Testis (tissue), 3 donors: ENCODE data around the gene PPP2R5D. TPM values are rescaled to one million over a fixed set of nuclear protein-coding genes. Genes with fewer than 3 reads are reported as not detected.
"Not testable (repeated sequence)": the region's sequence is repeated elsewhere in the genome, so short reads cannot be mapped to it uniquely, and the experiment has no call there.

Source experiments
- DNase-seq: peaks from one replicate; pipeline ENCODE4 v3.0.0-alpha.2; 2019
- H3K27ac ChIP-seq, 2 donors: fragments of 200-600 bp; sonication (generic); one replicate each; pipeline ENCODE4 v1.5.1; 2019
- H3K27me3 ChIP-seq: fragments of 200-600 bp; sonication (generic); one replicate; pipeline ENCODE4 v1.5.1; 2019
- H3K36me3 ChIP-seq: fragments of 200-600 bp; sonication (generic); one replicate; pipeline ENCODE4 v1.5.1; 2017; ENCODE audit warnings: low read depth; ENCODE audit errors: missing control alignments
- H3K4me1 ChIP-seq: fragments of 200-600 bp; sonication (generic); one replicate; pipeline ENCODE4 v1.5.1; 2019
- H3K4me3 ChIP-seq, 2 donors: fragments of 200-600 bp; sonication (generic); one replicate each; pipeline ENCODE4 v1.5.1; 2017 to 2019
- H3K9me3 ChIP-seq: fragments of 200-600 bp; sonication (generic); one replicate; pipeline ENCODE4 v1.5.1; 2017
- POLR2A ChIP-seq: fragments of 450-650 bp; IDR thresholded peaks from one replicate; pipeline ENCODE4 v1.6.1; 2017; ENCODE audit warnings: antibody characterized with exemption, mild to moderate bottlenecking, moderate library complexity
- WGBS, 2 donors: methylation state at CpG; one replicate each; pipeline ENCODE4 v1.1.5; 2018; 5-methylcytosine and 5-hydroxymethylcytosine counted together
- intact Hi-C: fragments of 100-400 bp; cut with DNase I; formaldehyde crosslinking; loops from one replicate; pipeline ENCODE4 v1.15.1; 2023; ENCODE audit warnings: low total_unique reads
- polyA plus RNA-seq: library from polyadenylated mRNA; stranded (reverse); fragments of 350-450 nt; fragmentation: Illumina TruSeq; extraction: RNeasy Lipid Tissue Mini Kit (QIAGEN cat#74804); gene quantifications from one replicate; pipeline ENCODE4 v1.2.3, GENCODE V29; 2014; ENCODE audit warnings: low read depth, low replicate concordance; ENCODE audit not compliant: insufficient read depth
- total RNA-seq, 2 donors: library from RNA; depleted of rRNA; stranded (reverse); fragments of >200 nt; gene quantifications; one replicate each; pipeline ENCODE4 v1.2.3, GENCODE V29; 2016
- TF ChIP-seq, protein P1 (sequence below), 3 experiments: fragments of 450-650 bp in 2 of 3; fragments of 200-600 bp in 1 of 3; sonication (generic) in 1 of 3; IDR thresholded peaks; one replicate each; pipeline ENCODE4 v1.5.1; 2016 to 2019; ENCODE audit warnings: antibody characterized with exemption in 3 of 3, mild to moderate bottlenecking in 2 of 3, moderate library complexity in 1 of 3

PPP2R5D gene
- total and polyA plus RNA-seq, 3 donors from 2014 or later: 73.4 to 82.5 (median 74.5) TPM

DNA sequence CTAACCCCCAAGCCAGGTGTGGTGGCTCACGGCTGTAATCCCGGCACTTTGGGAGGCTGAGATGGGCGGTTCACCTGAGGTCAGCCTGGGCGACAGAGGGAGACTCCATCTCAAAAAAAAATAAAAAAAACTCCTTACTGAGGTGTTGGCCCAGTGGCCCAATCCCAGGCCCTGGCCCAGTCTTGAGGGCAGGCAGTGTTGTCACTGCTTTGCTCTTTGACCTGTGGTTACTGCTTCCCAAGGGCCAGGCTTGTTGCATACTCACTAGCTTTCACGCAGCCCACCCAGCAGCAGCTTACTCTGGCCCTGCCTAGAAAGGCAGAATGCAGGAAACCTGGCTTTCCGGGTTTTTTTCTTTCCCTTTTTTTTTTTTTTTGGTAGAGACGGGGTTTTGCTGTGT is 41.9 kb upstream of the PPP2R5D start:
- Histone ChIP-seq H3K36me3 (no peaks in the 10 kb centered on the region), H3K27me3 (no peaks in the 10 kb centered on the region), H3K9me3 (no peaks in the 10 kb centered on the region), H3K4me3 (no peak overlapping the region), H3K27ac (no peak overlapping the region), H3K4me1 (peaks cover 5% of the 10 kb centered on the region)
- no peak for DNase-seq
- intact Hi-C loops: no loop called here
- TF ChIP-seq, protein P1, sequence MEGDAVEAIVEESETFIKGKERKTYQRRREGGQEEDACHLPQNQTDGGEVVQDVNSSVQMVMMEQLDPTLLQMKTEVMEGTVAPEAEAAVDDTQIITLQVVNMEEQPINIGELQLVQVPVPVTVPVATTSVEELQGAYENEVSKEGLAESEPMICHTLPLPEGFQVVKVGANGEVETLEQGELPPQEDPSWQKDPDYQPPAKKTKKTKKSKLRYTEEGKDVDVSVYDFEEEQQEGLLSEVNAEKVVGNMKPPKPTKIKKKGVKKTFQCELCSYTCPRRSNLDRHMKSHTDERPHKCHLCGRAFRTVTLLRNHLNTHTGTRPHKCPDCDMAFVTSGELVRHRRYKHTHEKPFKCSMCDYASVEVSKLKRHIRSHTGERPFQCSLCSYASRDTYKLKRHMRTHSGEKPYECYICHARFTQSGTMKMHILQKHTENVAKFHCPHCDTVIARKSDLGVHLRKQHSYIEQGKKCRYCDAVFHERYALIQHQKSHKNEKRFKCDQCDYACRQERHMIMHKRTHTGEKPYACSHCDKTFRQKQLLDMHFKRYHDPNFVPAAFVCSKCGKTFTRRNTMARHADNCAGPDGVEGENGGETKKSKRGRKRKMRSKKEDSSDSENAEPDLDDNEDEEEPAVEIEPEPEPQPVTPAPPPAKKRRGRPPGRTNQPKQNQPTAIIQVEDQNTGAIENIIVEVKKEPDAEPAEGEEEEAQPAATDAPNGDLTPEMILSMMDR (IDR thresholded peaks at IDR 0.05): no peak
- TF ChIP-seq POLR2A: no peak
- WGBS, 2 donors: 87 to 89% methylated on average over 7 of the region's 7 CpGs

DNA sequence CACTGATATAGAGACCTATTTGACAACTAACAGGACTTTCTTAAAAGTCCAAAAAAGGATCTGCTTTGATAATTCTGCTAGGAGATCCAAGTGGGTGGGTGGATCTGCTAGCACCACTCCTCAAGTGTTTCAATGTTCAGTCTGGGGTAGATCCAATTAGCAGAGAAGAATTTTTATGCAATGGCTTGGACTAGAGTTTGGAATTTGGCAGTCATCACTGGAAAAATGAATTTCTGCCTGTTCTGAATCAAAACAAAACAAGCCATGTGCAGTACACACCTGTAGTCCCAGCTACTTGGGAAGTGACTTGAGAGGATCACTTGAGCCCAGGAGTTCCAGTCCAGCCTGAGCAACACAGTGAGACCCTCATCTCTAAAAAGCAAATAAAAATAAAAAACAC is 36.4 kb upstream of the PPP2R5D start:
- no peak overlapping the region for H3K4me3 ChIP-seq
- no peak overlapping the region for H3K27ac ChIP-seq
- no peaks in the 10 kb centered on the region for H3K27me3 ChIP-seq
- H3K9me3 ChIP-seq: no peaks in the 10 kb centered on the region
- no peaks in the 10 kb centered on the region for H3K4me1 ChIP-seq
- intact Hi-C loops: no loop called here
- no peak for DNase-seq
- no peak for TF ChIP-seq POLR2A
- TF ChIP-seq, protein P1 (IDR thresholded peaks at IDR 0.05): no peak
- H3K36me3 ChIP-seq: no peaks in the 10 kb centered on the region

DNA sequence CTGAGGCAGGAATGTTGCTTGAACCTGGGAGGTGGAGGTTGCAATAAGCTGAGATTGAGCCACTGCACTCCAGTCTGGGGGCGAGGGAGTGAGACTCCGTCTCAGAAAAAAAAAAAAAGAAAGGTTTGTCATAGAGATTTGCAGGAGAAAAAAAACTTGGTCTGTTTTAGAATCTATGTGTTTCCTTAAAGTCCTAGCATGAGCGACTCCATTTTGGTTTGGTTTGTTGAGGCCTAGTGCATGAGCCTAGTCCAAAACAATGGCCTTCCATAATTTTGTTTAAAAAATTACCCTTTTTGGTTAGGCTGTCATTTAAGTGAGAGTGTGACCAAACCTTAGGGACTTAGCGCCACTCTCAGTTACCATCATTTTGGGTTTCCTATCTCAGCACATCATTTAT is 32.0 kb upstream of the PPP2R5D start:
- DNase-seq: no peak
- Histone ChIP-seq H3K4me3 (no peak overlapping the region), H3K27me3 (no peaks in the 10 kb centered on the region), H3K27ac (no peak overlapping the region), H3K4me1 (no peaks in the 10 kb centered on the region), H3K36me3 (no peaks in the 10 kb centered on the region), H3K9me3 (no peaks in the 10 kb centered on the region)
- intact Hi-C loops: no loop called here
- TF ChIP-seq POLR2A: no peak
- TF ChIP-seq, protein P1 (IDR thresholded peaks at IDR 0.05): no peak
- WGBS, 2 donors: 87 to 92% methylated on average over 4 of the region's 4 CpGs

DNA sequence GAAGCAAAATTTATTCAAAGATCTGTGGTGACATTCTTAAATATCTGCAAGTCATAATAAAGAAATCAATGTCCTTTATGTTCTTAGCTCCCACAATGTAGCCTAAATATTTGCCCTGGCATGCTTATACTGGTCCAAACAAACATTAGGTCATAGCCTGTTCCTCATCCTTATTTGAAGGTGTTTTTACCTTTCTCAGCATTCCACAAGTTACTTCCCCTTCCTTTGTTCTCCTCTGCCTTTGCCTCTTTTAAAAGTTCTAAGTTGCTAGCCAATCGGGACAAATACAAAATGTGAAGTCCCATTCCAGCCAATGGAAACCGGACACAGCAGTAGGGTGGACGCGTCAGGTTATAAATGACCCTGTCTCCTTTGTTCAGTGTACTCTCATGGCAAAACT is 30.0 kb upstream of the PPP2R5D start:
- H3K9me3 ChIP-seq, H3K36me3 ChIP-seq, H3K4me3 ChIP-seq, intact Hi-C loops, H3K27ac ChIP-seq, H3K4me1 ChIP-seq, DNase-seq, H3K27me3 ChIP-seq: not testable (repeated sequence)
- 87 to 95% methylated on average over 4 of the region's 4 CpGs for WGBS, 2 donors

DNA sequence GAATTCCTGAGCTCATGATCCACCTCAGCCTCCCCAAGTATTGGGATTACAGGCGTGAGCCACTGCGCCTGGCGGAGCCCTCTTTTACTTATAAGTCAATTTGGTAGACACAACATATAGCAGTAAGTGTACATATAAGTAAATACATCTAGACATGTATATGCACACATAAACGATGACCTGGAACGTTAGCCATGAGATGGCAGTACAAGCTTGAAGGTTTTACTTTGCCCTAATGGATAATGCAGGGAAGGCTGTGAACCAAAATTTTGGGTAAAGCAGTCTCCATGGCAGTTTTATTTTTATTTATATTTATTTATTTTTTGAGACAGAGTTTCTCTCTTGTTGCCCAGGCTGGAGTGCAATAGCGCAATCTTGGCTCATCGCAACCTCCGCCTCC is 26.2 kb upstream of the PPP2R5D start:
- Histone ChIP-seq H3K4me1 (peaks cover 15% of the 10 kb centered on the region), H3K27ac (no peak overlapping the region), H3K27me3 (no peaks in the 10 kb centered on the region), H3K4me3 (no peak overlapping the region), H3K36me3 (no peaks in the 10 kb centered on the region), H3K9me3 (no peaks in the 10 kb centered on the region)
- WGBS, 2 donors: 82 to 91% methylated on average over 8 of the region's 8 CpGs
- TF ChIP-seq POLR2A: no peak
- TF ChIP-seq, protein P1 (IDR thresholded peaks at IDR 0.05): no peak
- intact Hi-C loops: no loop called here
- DNase-seq: no peak
